Stimulated activated CD4-positive, alpha-beta T cell treated with anti-CD3 and anti-CD28 coated beads, Interleukin-12 subunit alpha, Interleukin-12 subunit beta, amount 100 ng/mL, for 4 hours (primary cell): ENCODE data around the gene NCAPD2.
A peak's percentile ranks its signal among the peaks of the same experiment; 100 is the strongest.
"Not testable (repeated sequence)": the region's sequence is repeated elsewhere in the genome, so short reads cannot be mapped to it uniquely, and the experiment has no call there.

Experiments
- DNase-seq: peaks from one replicate; pipeline ENCODE4 v3.0.0-alpha.2; 2020

The NCAPD2 gene

DNA sequence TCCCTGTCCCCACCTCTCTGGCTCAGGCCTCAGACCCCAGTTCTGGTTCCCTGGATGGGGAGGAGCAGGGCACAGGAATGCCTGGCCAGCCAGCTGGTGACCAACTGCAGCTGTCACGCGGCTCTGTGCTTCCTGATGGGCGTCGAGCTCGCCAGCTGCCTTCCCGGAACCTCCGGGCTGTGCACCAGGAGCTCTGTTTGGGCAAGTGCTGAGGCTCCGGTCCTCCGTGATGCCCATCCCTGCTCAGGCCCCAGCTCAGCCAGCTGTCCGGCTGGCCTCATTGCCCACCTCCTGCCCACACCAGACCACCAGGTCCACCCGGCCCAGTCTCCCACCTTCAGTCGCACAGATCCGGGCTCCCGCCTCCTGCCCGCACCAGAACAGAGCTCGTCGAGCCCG is 57.2 kb downstream of the NCAPD2 start:
- DNase-seq: no peak

DNA sequence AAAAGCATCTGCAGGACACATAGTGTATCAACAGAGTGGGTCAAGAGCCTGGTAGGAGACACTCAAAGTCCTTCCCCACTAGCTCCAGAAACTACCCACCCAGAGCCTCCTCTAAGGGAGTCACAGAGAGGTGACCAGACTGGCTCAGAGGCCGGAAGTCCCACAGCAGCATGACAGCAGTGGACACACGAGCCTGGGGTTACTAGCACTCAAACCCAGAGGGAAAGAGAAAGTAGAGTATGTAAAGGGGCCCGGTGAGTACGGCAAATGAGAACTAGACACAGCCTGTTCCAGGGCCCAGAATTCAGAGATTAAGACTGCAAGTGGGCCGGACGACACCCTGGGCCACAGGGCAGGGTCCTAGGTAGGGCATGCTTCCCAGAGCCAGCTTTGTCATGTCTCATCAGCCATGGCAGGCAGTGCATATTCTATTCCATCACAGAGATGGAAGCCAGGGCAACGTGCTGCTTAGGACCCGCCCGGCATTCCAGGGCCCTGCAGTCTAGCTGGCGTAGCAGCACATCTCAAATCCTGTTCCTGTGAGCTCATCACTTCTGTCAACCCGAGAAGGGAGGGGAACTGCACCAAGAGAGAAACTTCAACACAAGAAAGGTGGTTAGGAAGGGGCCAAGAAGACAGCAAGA is 57.7 kb downstream of the NCAPD2 start:
- DNase-seq: no peak

DNA sequence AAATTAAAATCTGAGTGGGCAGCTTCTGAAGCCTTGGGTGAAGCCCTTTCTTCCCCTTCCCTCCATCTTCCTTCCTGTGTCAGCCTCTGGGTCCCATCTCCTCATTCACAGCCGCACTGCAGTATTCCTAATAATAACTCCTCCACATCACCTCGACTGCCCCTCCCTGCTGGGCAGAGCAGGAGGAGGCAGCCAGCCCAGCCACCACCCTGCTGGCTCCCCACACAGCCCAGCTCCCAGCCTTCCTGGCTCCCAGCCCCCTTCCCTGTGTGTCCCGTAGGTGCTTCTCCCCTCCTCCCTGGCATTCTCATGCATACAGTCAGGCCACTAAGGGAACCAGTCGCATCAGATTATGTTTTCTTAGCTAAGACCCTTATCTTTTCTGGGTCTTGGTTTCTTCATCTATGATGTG is 58.2 kb downstream of the NCAPD2 start:
- no peak for DNase-seq

DNA sequence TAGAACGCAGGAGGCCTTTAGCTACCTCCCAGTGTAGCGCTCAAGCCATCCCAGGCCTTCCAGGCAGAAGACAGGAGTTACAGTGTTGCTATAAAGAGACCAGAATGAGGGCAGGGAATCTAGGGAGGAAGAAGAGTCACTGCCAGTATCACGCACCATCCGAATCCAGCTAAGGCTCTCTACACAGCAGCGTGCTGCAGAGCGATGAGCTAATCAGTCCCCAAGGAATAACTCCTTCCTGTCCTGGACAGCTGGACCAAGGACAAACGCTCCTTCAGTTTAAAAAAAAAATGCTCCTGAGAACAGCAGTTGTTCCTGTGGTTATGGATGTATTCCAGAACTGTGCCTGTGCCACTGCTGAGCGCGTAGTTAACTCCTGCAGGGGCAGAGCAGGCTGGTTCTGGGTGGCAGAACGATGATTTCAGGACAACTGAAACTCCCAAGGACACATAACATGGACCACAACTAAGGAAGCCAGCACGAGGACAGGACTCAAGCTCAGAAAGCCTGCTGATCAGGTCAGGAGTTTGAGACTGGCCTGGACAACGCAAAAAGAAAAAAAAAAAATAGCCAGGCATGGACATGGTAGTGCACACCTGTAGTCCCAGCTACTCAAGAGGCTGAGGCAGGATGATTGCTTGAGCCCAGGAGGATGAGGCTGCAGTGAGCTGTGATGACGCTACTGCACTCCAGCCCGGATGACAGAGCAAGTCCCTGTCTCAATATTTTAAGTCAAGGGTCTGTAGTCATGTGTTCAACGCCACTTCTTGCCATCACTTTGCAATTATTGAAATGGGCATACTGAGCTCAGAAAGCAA is 59.4 kb downstream of the NCAPD2 start:
- no peak for DNase-seq

DNA sequence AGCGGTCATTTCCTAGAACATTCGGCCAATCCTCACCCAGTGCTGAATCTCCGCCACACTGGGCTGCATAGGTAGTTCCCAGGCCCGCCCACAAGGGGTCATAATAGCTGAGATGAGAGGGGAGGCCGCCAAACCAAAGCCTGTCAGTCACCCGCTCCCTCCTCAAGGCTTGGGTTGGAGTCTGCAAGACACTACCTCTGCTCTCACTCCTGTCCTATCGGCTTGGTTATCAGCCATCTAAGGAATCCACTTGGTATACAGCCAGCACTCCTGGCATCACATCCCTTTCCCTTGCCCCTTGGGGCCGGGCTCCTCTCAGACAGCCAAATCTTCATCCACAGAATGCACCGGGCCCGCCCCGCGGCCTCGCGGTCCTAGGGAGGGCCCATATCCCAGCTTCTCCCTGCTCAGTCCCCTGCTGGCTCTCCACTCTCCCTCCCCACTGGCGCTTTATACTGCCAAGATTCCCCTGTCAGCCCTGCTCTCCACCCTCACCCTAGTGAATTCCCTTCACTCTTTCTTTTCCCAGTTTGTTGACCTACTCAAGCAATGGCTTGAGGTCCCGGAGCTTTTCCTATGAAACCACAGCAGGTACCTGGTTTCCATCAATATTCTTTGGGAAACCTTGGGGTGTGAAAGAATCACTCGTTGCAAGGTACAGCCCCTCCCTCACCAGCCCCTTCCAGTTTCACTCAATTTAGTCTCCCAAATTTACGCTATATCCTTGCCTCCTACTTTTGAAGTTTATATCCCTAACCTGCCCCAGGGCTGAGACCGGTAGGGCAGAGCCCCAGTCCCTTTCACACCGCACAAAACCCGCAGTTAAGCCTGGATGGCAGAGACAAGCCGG is 60.5 kb downstream of the NCAPD2 start:
- peak; percentile 64 for DNase-seq

DNA sequence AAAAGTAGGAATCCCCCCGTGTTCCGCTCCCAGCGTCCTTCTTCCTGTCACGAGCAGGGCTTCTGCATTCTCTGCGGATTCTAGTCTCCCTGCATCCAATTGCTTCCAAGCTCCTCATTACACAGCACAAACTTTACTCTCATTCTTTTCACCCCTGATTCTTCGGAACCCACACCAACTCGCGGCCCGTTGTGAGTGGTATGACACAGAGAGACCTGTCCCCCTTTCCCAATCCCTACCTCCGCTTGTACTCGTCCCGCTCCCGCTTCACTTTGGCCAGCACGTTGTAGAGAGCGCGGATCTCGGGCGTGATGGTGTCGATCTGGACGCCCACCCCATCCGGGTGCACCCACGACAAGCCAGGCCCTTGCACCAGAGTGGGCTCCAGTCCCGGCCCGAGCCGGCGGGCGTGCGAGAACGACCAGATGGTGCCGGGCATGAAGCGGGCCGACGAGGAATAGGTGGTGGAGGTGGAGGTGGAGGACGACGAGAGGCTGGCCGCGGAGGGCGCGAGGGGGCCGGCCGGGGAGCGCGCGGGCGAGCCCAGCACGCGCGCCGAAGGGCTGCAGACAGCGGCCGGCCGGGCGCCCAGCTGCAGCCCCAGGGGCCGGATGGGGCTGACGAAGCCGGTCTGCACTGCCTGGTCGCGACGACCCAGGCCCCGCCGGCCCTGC is 61.3 kb downstream of the NCAPD2 start:
- DNase-seq: peak; percentile 17

DNA sequence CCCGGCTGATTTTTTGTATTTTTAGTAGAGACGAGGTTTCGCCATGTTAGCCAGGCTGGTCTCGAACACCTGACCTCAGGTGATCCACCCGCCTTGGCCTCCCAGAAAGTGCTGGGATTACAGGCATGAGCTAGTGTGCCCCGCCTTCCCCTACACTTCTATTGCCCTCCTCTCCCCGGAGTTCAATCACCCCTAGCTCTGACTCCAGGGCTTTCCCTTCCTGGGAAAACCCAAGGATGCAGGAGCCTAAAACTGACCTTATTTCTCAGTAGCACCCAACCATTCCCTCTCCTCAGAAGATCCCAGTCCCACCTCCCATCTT is 62.6 kb downstream of the NCAPD2 start:
- not testable (repeated sequence) for DNase-seq

DNA sequence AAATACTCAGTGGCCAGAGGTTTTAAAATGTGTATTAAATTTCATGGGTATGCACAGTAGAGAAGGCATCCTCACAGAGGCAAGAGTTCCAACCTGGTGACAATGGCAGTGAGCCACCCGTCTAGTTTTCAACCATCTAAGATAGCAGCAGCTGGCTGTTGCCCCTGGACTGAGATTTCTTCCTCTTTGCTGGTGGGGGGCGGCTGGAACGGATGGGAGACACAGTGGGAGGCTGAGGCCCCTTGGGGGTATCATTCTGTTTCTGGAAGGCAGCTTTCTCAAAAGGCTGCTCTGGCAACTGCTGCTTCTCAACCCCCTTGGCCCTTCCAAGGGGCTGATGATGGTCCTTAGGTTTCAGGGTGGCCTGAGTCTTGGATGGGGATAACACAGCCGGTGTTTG is 63.0 kb downstream of the NCAPD2 start:
- no peak for DNase-seq

DNA sequence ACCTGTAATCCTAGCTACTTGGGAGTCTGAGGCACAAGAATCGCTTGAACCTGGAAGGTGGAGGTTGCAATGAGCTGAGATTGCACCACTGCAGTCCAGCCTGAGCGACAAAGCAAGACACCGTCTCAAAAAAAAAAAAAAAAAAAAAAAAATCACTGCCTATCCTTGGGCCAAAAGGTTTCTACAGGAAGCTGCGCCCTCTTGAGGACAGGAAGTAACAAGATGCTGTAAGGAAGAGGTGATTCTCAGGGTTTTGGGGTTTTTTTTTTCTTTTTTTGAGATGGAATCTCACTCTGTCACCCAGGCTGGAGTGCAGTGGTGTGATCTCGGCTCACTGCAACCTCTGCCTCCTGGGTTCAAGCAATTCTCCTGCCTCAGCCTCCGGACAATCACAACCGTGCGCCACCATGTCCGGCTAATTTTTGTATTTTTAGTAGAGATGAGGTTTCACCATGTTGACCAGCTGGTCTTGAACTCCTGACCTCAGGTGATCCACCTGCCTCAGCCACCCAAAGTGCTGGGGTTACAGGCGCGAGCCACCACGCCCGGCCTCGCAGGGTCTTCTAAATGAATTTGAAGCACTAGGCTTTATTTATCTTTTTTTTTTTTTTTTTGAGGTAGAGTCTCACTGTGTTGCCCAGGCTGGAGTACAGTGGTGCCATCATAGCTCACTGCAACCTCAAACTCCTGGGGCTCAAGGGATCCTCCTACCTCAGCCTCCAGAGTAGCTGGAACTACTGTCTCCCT is 64.3 kb downstream of the NCAPD2 start:
- DNase-seq: not testable (repeated sequence)

DNA sequence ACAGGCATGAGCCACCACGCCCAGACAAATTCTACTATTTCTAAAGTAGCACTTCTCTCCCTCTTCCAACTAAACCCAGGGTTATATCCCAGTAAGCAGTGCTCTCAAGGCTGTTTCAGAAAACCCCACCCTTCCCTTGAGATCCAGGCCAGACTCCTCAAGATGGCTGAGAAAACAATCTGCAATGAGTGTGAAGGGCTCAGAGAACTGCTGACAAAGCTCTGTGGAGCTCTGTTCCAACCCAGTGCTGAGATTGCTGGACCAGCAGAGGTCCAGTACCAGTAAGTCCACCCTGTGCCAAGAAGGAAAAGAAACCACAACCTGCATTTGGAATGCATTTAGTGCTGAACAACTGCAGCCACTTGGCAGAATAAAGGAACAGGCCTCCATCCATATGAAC is 65.6 kb downstream of the NCAPD2 start:
- DNase-seq: no peak

DNA sequence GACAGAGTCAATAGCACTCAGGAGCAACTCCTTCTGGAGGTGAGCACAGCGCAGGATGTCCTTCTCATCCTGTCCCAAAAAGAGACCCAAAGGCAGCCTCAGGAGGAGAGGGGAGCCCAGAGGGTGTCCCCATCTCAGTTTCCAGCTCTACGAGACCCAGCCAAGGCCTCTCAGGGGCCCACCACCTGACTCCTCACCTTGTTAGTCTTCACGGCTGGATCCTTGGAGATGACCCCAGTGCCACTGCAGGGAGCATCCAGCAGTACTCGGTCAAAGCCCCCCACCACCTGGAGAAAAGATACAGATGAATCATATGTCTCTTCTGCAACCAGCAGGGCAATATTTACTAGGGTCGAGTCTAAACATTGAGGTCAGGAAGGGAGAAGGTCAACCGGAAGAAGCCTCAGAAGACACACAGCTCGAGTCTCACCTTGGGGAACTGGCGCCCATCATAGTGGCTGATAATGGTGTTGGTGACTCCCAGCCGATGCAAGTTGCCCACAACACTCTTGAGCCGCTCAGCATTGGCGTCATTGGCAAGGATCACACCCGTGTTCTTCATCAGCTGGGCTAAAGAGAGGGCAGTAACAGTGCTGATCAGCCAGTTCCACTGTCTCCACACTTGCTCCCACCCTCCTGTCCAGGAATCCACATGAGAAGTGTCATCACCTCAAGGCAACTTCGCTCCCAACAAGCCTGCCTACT is 66.8 kb downstream of the NCAPD2 start:
- no peak for DNase-seq

DNA sequence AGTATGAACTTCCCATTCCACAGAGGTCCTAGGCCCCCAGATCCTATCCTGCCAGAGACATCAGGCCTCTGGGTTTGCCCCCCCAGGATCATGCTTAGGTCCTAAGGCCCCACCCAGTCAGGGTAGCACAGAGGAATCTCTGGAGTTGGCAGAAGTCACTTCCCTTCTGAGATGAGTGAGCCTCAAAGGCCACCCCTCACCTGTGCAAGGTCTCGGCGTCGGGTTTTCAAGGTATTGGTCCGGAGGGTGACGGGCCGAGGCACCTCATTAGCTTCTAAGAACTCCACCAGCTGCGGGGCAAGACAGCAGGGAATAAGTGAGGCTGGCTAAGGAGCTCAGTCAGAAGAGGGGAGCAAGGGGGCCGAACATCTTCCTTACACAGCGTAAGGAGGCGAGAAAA is 69.0 kb downstream of the NCAPD2 start:
- DNase-seq: no peak

DNA sequence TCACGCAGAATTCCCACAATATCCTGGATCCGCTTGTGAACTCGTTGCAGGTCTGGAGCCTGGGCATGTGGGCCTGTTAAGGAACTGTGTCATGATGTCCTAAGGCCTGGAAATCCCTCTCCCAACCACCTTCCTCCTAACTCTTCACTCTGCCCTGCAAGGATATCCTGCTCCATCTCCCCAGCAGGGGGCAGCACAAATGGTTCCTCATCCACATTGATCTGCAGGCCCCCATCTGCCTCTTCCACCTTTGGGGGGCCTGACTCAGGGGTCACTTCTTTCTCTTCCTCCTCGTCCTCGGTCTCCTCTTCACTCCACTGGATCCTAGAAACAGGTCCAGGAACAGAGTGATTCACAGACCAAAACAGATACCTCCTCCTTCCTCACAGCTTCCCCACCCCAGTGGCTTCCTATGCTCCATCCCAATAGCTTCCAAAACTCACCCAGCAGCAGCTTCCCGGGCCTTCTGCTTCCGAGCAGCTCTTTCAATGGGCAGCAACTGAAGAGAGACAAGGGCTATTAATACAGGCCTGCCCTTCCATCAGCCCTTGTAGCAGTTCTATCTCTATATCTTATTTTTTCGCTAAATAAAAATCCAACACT is 69.6 kb downstream of the NCAPD2 start:
- peak; percentile 63 for DNase-seq

DNA sequence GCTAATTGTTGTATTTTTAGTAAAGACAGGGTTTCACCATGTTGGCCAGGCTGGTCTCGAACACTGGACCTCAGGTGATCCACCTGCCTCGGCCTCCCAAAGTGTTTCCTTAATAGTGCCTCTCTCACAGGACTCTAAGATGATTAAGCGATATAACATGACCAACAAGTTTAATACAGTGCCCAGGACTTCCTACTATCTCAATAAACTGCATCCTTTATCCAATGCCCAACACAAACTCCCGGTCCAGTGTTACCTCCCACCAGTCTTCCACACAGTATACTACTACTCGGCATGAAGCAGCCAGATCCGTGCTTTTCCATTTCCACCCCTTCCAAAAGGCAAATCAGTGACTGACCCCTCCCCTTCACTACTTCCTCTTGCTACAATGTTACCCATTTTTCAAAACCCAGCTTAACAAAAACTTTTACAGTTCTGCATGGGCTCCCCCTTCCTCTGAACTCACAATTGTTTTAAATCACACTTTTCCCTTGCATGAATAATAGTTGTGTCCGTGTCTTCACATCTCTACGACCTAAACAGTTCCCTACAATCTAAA is 73.3 kb downstream of the NCAPD2 start:
- DNase-seq: no peak

DNA sequence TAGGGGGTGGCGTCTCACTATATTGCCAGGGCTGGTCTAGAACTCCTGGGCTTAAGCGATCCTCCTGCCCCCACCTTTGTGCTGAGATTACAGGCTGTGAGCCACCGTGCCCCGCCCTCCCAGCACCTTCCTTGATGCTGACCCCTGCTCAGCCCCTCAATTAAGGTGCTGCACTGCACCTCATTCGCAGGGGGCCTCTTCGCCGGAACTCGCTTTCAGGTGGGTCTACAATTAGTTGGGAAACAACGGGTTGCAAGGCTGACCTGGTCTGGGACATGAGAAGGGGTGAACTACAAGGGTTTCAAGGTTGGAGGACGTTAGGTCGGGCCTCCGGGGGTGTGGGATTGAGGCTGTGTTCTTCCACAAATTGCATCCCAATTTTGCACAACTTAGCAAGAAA is 75.4 kb downstream of the NCAPD2 start:
- no peak for DNase-seq

DNA sequence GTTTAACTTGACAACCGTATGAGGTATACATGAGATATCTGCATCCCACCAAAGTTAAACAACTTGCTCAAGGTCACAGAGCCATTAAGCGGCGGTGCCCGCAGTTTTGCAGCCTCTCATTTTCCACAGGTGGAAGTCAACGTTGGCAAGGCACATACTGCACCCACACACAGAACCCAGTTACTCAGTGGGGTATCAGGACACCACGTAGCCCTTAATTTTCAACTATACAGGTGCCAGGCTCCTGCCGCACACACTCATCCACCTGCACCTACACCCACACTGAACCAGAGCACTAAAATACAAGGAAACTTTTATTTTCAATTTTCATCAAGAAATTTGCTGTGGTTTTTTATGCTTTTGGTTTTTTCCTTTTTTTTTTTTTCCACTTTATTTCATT is 75.9 kb downstream of the NCAPD2 start:
- DNase-seq: no peak

DNA sequence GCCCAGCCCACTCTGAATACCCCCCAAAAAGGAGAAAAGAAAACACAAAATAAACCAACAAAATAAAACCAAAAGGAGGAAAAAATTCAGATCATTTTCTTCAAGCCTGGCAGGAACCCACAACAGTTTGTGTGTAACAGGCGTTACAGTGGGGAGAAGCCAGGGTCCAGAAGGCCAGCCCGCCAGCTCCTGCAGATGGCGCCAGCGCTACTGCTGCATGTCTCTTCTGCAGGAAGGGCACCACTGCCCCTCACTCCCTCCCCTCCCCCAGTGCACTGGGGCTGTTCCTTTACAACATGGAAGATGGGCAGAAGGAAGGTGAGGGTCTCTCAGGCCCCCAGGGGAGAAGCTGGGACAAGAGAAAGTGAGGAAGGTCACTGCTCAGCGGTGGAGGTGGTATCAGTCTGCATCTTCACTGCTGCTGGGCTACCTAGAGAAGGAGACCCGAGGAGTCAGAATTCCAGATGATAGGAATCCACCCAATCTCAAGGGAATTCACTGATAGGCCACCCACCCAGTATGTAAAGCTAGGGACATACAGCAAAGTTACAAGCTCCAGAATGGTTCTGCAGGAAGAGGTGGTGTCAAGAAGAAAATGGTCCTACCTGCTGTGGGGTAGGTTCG is 76.5 kb downstream of the NCAPD2 start:
- DNase-seq: peak; percentile 45

DNA sequence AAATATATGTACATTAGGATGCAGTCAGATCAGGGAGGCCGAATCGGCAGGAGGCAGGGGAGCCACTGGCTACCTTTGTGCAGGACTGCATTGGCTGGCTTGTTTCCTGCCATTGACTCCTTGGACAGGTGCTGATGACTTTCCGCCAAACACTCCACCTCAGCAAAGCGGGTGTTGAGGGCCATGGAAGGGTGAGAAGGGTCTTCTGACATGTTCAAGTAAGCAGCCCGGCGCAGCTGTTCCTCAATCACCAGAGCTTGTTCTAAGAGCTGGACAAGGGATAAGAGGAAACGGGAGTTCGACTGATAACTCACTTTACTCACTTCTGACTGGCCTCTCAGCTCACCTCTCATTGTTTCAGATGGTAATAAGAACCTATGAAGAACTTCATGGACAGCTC is 79.1 kb downstream of the NCAPD2 start:
- no peak for DNase-seq

DNA sequence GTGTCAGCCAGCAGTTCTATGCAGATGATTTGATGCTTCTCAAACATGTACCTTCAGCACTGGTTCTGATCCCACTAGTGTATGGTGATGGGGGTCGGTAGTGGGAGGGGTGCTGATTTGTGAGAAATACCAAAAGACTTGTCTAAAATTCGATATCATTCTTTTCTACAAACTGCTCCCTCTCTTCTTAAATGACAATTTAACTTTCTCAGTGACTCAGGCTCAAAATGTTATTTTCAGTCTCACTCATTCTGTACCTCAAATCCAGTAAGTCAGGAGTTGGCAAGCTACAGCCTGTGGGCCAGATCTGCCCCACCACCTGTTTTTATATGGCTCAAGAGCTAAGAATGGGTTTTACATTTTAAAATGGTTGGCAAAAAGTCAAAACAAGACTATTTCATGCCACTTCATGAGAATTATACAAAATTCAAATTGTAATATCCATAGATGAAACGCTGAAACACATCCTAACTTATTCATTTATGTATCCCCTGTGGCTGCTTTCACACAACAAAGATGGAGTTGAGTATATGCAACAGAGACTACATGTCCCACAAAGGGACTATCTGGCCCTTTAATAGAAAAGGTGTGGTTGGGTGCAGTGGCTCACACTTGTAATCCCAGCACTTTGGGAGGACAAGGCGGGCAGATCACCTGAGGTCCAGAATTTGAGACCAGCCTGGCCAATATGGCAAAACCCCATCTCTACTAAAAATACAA is 80.8 kb downstream of the NCAPD2 start:
- DNase-seq: no peak

DNA sequence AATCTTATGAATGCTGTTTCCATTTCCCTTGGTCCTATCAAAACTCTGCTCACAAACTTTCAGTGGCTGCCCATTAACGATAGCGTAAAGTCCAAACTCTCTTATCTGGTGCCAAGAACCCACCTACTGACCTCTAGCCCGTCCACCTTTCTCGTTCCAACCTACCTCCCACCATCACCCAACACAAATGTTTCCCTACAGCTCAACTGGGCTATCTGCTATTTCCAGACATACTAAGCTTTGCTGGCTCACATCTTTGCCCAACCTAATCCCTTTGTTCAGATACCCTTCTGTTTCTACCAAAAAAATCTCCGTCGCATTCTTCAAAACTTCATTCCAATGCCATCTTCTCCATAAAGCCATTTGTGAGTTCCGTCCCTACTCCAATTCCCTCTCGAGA is 81.7 kb downstream of the NCAPD2 start:
- no peak for DNase-seq
